H9 (cell line): ENCODE data around the gene CDK2AP2. TPM values are rescaled to one million over a fixed set of nuclear protein-coding genes. Genes with fewer than 3 reads are reported as not detected.
A peak's percentile ranks its signal among the peaks of the same experiment; 100 is the strongest.

ENCODE experiments used
- DNase-seq: peaks from one replicate; pipeline ENCODE4 v3.0.0-alpha.2; 2017
- H2AFZ ChIP-seq: one replicate; pipeline ENCODE4 v1.6.1; 2013; ENCODE audit warnings: mild to moderate bottlenecking, low read length, control low read depth, moderate library complexity
- H2AK5ac ChIP-seq: 2 replicates; pipeline ENCODE4 v1.6.1; 2013; ENCODE audit warnings: low read length, control low read depth, mixed read lengths; ENCODE audit not compliant: insufficient read length
- H2BK120ac ChIP-seq: one replicate; pipeline ENCODE4 v1.6.1; 2013; ENCODE audit warnings: low read depth, mild to moderate bottlenecking, low read length, control low read depth, inconsistent platforms; ENCODE audit not compliant: poor library complexity, severe bottlenecking
- H2BK12ac ChIP-seq: 2 replicates; pipeline ENCODE4 v1.6.1; 2013; ENCODE audit warnings: low read length, control low read depth, mixed read lengths, low read depth; ENCODE audit not compliant: insufficient read length
- H2BK15ac ChIP-seq: 2 replicates; pipeline ENCODE4 v1.6.1; 2013; ENCODE audit warnings: low read depth, low read length, control low read depth
- H2BK20ac ChIP-seq: one replicate; pipeline ENCODE4 v1.6.1; 2013; ENCODE audit warnings: low read depth, mild to moderate bottlenecking, low read length, control low read depth, inconsistent platforms; ENCODE audit not compliant: poor library complexity, severe bottlenecking
- H2BK5ac ChIP-seq: 2 replicates; pipeline ENCODE4 v1.6.1; 2013; ENCODE audit warnings: low read length, control low read depth, mixed read lengths; ENCODE audit not compliant: insufficient read length
- H3K14ac ChIP-seq: 2 replicates; pipeline ENCODE4 v1.6.1; 2013; ENCODE audit warnings: low read length, control low read depth; ENCODE audit not compliant: insufficient read depth
- H3K18ac ChIP-seq: 2 replicates; pipeline ENCODE4 v1.6.1; 2013; ENCODE audit warnings: low read depth, mild to moderate bottlenecking, mixed read lengths, low read length, control low read depth; ENCODE audit not compliant: insufficient read length
- H3K23ac ChIP-seq: 2 replicates; pipeline ENCODE4 v1.6.1; 2013; ENCODE audit warnings: low read length, control low read depth, mixed read lengths, low read depth; ENCODE audit not compliant: insufficient read length
- H3K23me2 ChIP-seq: 2 replicates; pipeline ENCODE4 v1.6.1; 2013; ENCODE audit warnings: low read depth, mild to moderate bottlenecking, mixed read lengths, low read length, control low read depth; ENCODE audit not compliant: insufficient read length, poor library complexity, severe bottlenecking
- H3K27ac ChIP-seq: 2 replicates; pipeline ENCODE4 v1.5.1; 2013; ENCODE audit warnings: low read length, control low read depth, mixed read lengths, low read depth; ENCODE audit not compliant: insufficient read length
- H3K27me3 ChIP-seq: 2 replicates; pipeline ENCODE4 v1.6.1; 2013; ENCODE audit warnings: low read length, control low read depth, inconsistent platforms; ENCODE audit not compliant: insufficient read depth
- H3K4ac ChIP-seq: 2 replicates; pipeline ENCODE4 v1.6.1; 2013; ENCODE audit warnings: low read depth, mild to moderate bottlenecking, control low read depth, inconsistent platforms, low read length, moderate library complexity
- H3K4me1 ChIP-seq: 2 replicates; pipeline ENCODE4 v1.6.1; 2013; ENCODE audit warnings: low read length, control low read depth, inconsistent platforms; ENCODE audit not compliant: insufficient read depth
- H3K4me2 ChIP-seq: 2 replicates; pipeline ENCODE4 v1.6.1; 2013; ENCODE audit warnings: low read length, control low read depth, mixed read lengths; ENCODE audit not compliant: insufficient read length, insufficient read depth
- H3K56ac ChIP-seq: 2 replicates; pipeline ENCODE4 v1.6.1; 2013; ENCODE audit warnings: low read depth, mild to moderate bottlenecking, mixed read lengths, low read length, control low read depth; ENCODE audit not compliant: insufficient read length
- H3K79me1 ChIP-seq: 2 replicates; pipeline ENCODE4 v1.6.1; 2013; ENCODE audit warnings: low read depth, mild to moderate bottlenecking, moderate library complexity, low read length, control low read depth, inconsistent platforms; ENCODE audit not compliant: insufficient read depth, poor library complexity, severe bottlenecking
- H3K79me2 ChIP-seq: 2 replicates; pipeline ENCODE4 v1.6.1; 2013; ENCODE audit warnings: low read length, control low read depth, inconsistent platforms; ENCODE audit not compliant: insufficient read depth
- H3K9ac ChIP-seq: 2 replicates; pipeline ENCODE4 v1.6.1; 2013; ENCODE audit warnings: low read length, control low read depth, mixed read lengths; ENCODE audit not compliant: insufficient read length; ENCODE audit errors: extremely low read depth
- H3K9me3 ChIP-seq: one replicate; pipeline ENCODE4 v1.6.1; 2013; ENCODE audit warnings: low read depth, low read length, inconsistent platforms; ENCODE audit not compliant: control insufficient read depth
- H3T11ph ChIP-seq: one replicate; pipeline ENCODE4 v1.6.1; 2013; ENCODE audit warnings: mild to moderate bottlenecking, low read length, control low read depth, inconsistent platforms
- H4K20me1 ChIP-seq: one replicate; pipeline ENCODE4 v1.6.1; 2013; ENCODE audit not compliant: control insufficient read depth, insufficient read length, insufficient read depth
- H4K5ac ChIP-seq: 2 replicates; pipeline ENCODE4 v1.6.1; 2013; ENCODE audit warnings: low read depth, mild to moderate bottlenecking, mixed read lengths, low read length, control low read depth; ENCODE audit not compliant: insufficient read length
- H4K8ac ChIP-seq: replicated peaks from 2 replicates; pipeline ENCODE4 v1.6.1; 2013; ENCODE audit warnings: low read length, control low read depth, mixed read lengths, low read depth; ENCODE audit not compliant: insufficient read length
- H4K91ac ChIP-seq: 2 replicates; pipeline ENCODE4 v1.6.1; 2013; ENCODE audit warnings: low read depth, mild to moderate bottlenecking, moderate library complexity, mixed read lengths, low read length, control low read depth; ENCODE audit not compliant: insufficient read length
- H3K27ac Mint-ChIP-seq, 3 experiments: 2 replicates in 2 of 3; 3 replicates in 1 of 3; pipeline ENCODE4 v1.8.0; 2020 to 2021; ENCODE audit warnings: mixed read lengths in 3 of 3, mild to moderate bottlenecking in 1 of 3, moderate library complexity in 1 of 3
- H3K27me3 Mint-ChIP-seq: 2 replicates; pipeline ENCODE4 v1.8.0; 2021; ENCODE audit warnings: low read depth, mild to moderate bottlenecking, moderate library complexity, mixed read lengths
- H3K36me3 Mint-ChIP-seq, 3 experiments: 2 replicates in 2 of 3; 3 replicates in 1 of 3; pipeline ENCODE4 v1.8.0; 2020 to 2021; ENCODE audit warnings: low read depth in 3 of 3, mixed read lengths in 3 of 3; ENCODE audit not compliant: insufficient read depth in 1 of 3
- H3K4me1 Mint-ChIP-seq, 2 experiments: 2 replicates each; pipeline ENCODE4 v1.8.0; 2020; ENCODE audit warnings: mixed read lengths in 2 of 2
- H3K4me3 Mint-ChIP-seq, 2 experiments: 2 replicates in 1 of 2; 3 replicates in 1 of 2; pipeline ENCODE4 v1.8.0; 2020 to 2021; ENCODE audit warnings: mild to moderate bottlenecking in 2 of 2, mixed read lengths in 2 of 2, moderate library complexity in 1 of 2
- H3K9me3 Mint-ChIP-seq, 2 experiments: 2 replicates in 1 of 2; 3 replicates in 1 of 2; pipeline ENCODE4 v1.8.0; 2020; ENCODE audit warnings: mild to moderate bottlenecking in 2 of 2, mixed read lengths in 2 of 2, moderate library complexity in 1 of 2
- WGBS: extraction: QIAGEN DNeasy Blood & Tissue Kit; methylation state at CpG from one replicate; pipeline ENCODE4 v1.1.7; 2013; ENCODE audit warnings: missing lambda C conversion rate, low lambda C conversion rate, mixed read lengths; ENCODE audit not compliant: insufficient read length; ENCODE audit errors: extremely low coverage; 5-methylcytosine and 5-hydroxymethylcytosine counted together
- total RNA-seq: library from RNA; stranded (reverse); gene quantifications from 2 replicates; pipeline ENCODE4 v1.2.1, GENCODE V29; 2021
- TF ChIP-seq, protein P1 (sequence below): fragments of 200-600 bp; sonication (generic); conservative IDR thresholded peaks from 3 replicates; pipeline ENCODE4 v1.8.0; 2021; ENCODE audit warnings: antibody characterized with exemption, mild to moderate bottlenecking

The CDK2AP2 gene
- total RNA-seq, 1 experiment from 2014 or later, result 36.1 TPM

DNA sequence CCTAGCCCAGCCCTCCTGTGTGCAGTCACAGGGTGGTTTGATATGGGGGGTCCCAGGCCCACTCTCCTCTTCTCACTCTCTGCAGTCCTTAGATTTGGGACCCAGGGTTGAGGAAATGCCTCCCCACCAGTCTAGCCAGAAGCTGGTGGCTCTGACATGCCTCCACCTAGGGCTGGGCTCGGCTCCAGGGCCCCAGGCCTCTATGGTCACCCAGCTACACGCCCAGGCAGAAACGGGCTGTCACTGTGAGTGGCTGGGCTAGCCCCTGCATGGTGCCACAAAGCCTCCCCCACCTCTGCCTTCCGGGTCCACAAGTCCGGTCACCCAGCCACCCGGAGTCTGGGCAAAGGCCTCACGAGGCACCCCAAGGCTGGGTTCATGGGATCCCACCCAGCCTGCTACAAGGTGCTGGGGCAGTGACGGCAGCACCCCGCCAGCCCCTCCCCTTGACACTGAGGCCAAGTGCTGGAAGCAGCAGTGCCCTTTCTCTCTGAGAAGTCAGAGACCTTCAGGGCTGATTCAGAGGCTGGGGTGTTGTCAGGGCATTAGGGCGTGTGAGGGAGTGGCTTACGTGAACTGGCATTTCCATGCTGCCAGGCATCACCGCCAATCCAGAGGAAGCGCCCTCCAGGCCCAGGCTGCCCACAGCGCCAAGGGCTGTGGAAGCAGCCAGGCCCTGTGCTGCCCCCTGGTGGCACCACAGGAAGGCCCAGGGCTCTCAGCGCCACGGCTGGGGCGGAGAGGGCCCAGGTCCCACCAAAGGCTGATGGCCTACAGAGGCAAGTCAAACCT lies 2.2 kb downstream of the CDK2AP2 start:
- peaks cover 19 to 30% of the 10 kb centered on the region in 2 experiments for H3K4me1 Mint-ChIP-seq
- no CpG with 5 or more reads among the region's 17 CpGs for WGBS

More for the DNA sequence above, 2.2 kb downstream of the CDK2AP2 start:
- Histone ChIP-seq H3K27ac (no peak overlapping the region), H4K91ac (no peak overlapping the region), H4K20me1 (no peaks in the 10 kb centered on the region), H4K8ac (no peak overlapping the region), H4K5ac (no peak overlapping the region), H2BK120ac (no peak overlapping the region), H3K23ac (no peak overlapping the region), H3K56ac (no peak overlapping the region), H2BK20ac (no peak overlapping the region), H3K4ac (no peak overlapping the region), H3K79me2 (peaks cover 2% of the 10 kb centered on the region; the same call in 1 of the 2 replicates), H2AFZ (no peak overlapping the region), H3K4me1 (no peaks in the 10 kb centered on the region), H3K79me1 (no peaks in the 10 kb centered on the region), H3K9ac (no peak overlapping the region), H3K14ac (no peak overlapping the region), H3T11ph (no peak overlapping the region), H3K27me3 (no peaks in the 10 kb centered on the region), H2BK12ac (no peak overlapping the region), H3K23me2 (peaks cover 17% of the 10 kb centered on the region), H2BK5ac (no peak overlapping the region), H3K4me2 (no peak overlapping the region), H3K9me3 (no peaks in the 10 kb centered on the region), H3K18ac (no peak overlapping the region), H2BK15ac (no peak overlapping the region), H2AK5ac (no peak overlapping the region)
- H3K27me3 Mint-ChIP-seq, result peaks cover 18% of the 10 kb centered on the region
- peak overlapping the region; percentile 79 to 82 for H3K4me3 Mint-ChIP-seq
- H3K9me3 Mint-ChIP-seq, result no peaks in the 10 kb centered on the region; a peak in 1 of 5 replicates
- peak; percentile 95 for DNase-seq
- peak overlapping the region in 2 of 3 experiments; percentile 76 to 89; a peak in 5 of 7 replicates for H3K27ac Mint-ChIP-seq
- TF ChIP-seq, protein P1, sequence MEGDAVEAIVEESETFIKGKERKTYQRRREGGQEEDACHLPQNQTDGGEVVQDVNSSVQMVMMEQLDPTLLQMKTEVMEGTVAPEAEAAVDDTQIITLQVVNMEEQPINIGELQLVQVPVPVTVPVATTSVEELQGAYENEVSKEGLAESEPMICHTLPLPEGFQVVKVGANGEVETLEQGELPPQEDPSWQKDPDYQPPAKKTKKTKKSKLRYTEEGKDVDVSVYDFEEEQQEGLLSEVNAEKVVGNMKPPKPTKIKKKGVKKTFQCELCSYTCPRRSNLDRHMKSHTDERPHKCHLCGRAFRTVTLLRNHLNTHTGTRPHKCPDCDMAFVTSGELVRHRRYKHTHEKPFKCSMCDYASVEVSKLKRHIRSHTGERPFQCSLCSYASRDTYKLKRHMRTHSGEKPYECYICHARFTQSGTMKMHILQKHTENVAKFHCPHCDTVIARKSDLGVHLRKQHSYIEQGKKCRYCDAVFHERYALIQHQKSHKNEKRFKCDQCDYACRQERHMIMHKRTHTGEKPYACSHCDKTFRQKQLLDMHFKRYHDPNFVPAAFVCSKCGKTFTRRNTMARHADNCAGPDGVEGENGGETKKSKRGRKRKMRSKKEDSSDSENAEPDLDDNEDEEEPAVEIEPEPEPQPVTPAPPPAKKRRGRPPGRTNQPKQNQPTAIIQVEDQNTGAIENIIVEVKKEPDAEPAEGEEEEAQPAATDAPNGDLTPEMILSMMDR, result peak; percentile 98
- H3K36me3 Mint-ChIP-seq, result peaks cover 6 to 19% (median 14%) of the 10 kb centered on the region in 3 experiments; a peak in 6 of 7 replicates
